Nasal cavity respiratory epithelium epithelial cell of viscerocranial mucosa (primary cell): ENCODE results near the gene ALDOB. TPM values are rescaled to one million over a fixed set of nuclear protein-coding genes. Genes with fewer than 3 reads are reported as not detected.

ENCODE experiments used
- total RNA-seq: library from RNA; depleted of rRNA; stranded (reverse); fragments of >200 nt; gene quantifications from 2 replicates; pipeline ENCODE4 v1.2.3, GENCODE V29; 2014

Gene ALDOB
- total RNA-seq, result not detected in 2 replicates

GRCh38 chr9:101435601-101436079, at the start of gene ALDOB:
TSS of gene ALDOB (minus strand) at chr9:101435774. CDS start at chr9:101430887, 4,887 bp downstream.

GRCh38 chr9:101398068-101398929, 37.3 kb downstream of the ALDOB start, which contains the start of the genes MRPL50 and ZNF189:
TSS of gene MRPL50 (minus strand) at chr9:101398618. CDS start at chr9:101398592, 26 bp downstream.
TSS of gene ZNF189 (plus strand) at chr9:101398851. CDS start at chr9:101399157, 306 bp downstream.

GRCh38 chr9:101384873-101385536, 50.6 kb downstream of the ALDOB start, which contains the start of gene BAAT:
TSS of gene BAAT (minus strand) at chr9:101385006. CDS start at chr9:101371404, 13,602 bp downstream.

Other genes starting within 250 kb of the ALDOB start
- under 0.01 and 0.07 TPM in 2 replicates for gene BAAT, start 50.8 kb downstream of the ALDOB start, total RNA-seq
- 16.7 and 17.2 TPM in 2 replicates for gene MRPL50, start 37.2 kb downstream of the ALDOB start, total RNA-seq
- gene ZNF189, start 36.9 kb downstream of the ALDOB start, total RNA-seq, result 11.3 and 21.6 TPM in 2 replicates
- 54.0 and 57.8 TPM in 2 replicates for gene RNF20, start 98.1 kb upstream of the ALDOB start, total RNA-seq
- not detected in 2 replicates for gene PPP3R2, start 159.2 kb upstream of the ALDOB start, total RNA-seq